Neural cell (in vitro differentiated cells): ENCODE measurements around the gene EIF2A. TPM values are rescaled to one million over a fixed set of nuclear protein-coding genes. Genes with fewer than 3 reads are reported as not detected.

ENCODE experiments used
- H2AFZ ChIP-seq: fragments of 200-600, 300-800 bp; sonication (generic), shearing (Covaris generic); 2 replicates; pipeline ENCODE4 v1.6.0; 2014; ENCODE audit warnings: low read depth, mild to moderate bottlenecking, antibody characterized with exemption, low read length, moderate library complexity
- H3F3A ChIP-seq: fragments of 200-600 bp; shearing (Covaris generic); 2 replicates; pipeline ENCODE4 v1.6.1; 2016; ENCODE audit warnings: mild to moderate bottlenecking, moderate library complexity, mixed read lengths, antibody characterized with exemption, low read length; ENCODE audit not compliant: insufficient read depth, poor library complexity, severe bottlenecking
- H3K27ac ChIP-seq: fragments of 200-600, 300-800 bp; sonication (generic), shearing (Covaris generic); 2 replicates; pipeline ENCODE4 v1.5.1; 2014; ENCODE audit warnings: mild to moderate bottlenecking, low read length, moderate library complexity
- H3K27me3 ChIP-seq: fragments of 300-800, 200-600 bp; sonication (generic), shearing (Covaris generic); 2 replicates; pipeline ENCODE4 v1.6.0; 2014; ENCODE audit warnings: mild to moderate bottlenecking, low read depth, low read length, moderate library complexity; ENCODE audit not compliant: insufficient read depth
- H3K36me3 ChIP-seq: fragments of 300-800, 200-600 bp; sonication (generic), shearing (Covaris generic); 2 replicates; pipeline ENCODE4 v1.5.1; 2014; ENCODE audit warnings: mild to moderate bottlenecking, antibody characterized with exemption, low read length, moderate library complexity; ENCODE audit not compliant: insufficient read depth
- H3K4me2 ChIP-seq: fragments of 300-800, 200-600 bp; sonication (generic), shearing (Covaris generic); 2 replicates; pipeline ENCODE4 v1.6.0; 2014; ENCODE audit warnings: mild to moderate bottlenecking, low read length
- H3K4me3 ChIP-seq: fragments of 300-800, 200-600 bp; sonication (generic), shearing (Covaris generic); 2 replicates; pipeline ENCODE4 v1.5.1; 2014; ENCODE audit warnings: mild to moderate bottlenecking, low read length, moderate library complexity
- H3K79me2 ChIP-seq: fragments of 200-600 bp; shearing (Covaris generic); replicated peaks from 2 replicates; pipeline ENCODE4 v1.6.0; 2014; ENCODE audit warnings: mild to moderate bottlenecking, low read length, moderate library complexity; ENCODE audit not compliant: insufficient read depth
- H3K9ac ChIP-seq: fragments of 300-800, 200-600 bp; sonication (generic), shearing (Covaris generic); 2 replicates; pipeline ENCODE4 v1.6.1; 2016; ENCODE audit warnings: mild to moderate bottlenecking, low read length, mixed read lengths
- H3K9me2 ChIP-seq: fragments of 200-600 bp; shearing (Covaris generic); 2 replicates; pipeline ENCODE4 v1.6.1; 2016; ENCODE audit warnings: mild to moderate bottlenecking, low read length, mixed read lengths; ENCODE audit not compliant: insufficient read depth
- H3K9me3 ChIP-seq: fragments of 200-600, 300-800 bp; sonication (generic), shearing (Covaris generic); 2 replicates; pipeline ENCODE4 v1.6.1; 2016; ENCODE audit warnings: mild to moderate bottlenecking, mixed run types, low read length, moderate library complexity, mixed read lengths
- H4K20me1 ChIP-seq: fragments of 200-600 bp; shearing (Covaris generic); 2 replicates; pipeline ENCODE4 v1.6.1; 2016; ENCODE audit warnings: mild to moderate bottlenecking, mixed run types; ENCODE audit not compliant: insufficient read depth
- EP300 ChIP-seq: fragments of 450-650 bp; conservative IDR thresholded peaks from 2 replicates; pipeline ENCODE4 v1.6.1; 2014; ENCODE audit warnings: antibody characterized with exemption, mild to moderate bottlenecking, moderate library complexity; ENCODE audit not compliant: poor library complexity, severe bottlenecking
- EZH2 ChIP-seq: fragments of 200-600, 300-800 bp; shearing (Covaris generic), sonication (generic); IDR thresholded peaks from 2 replicates; pipeline ENCODE4 v1.6.1; 2014; ENCODE audit warnings: antibody characterized with exemption, low read length, borderline replicate concordance, mild to moderate bottlenecking; ENCODE audit not compliant: insufficient read depth, poor library complexity, severe bottlenecking
- MXI1 ChIP-seq: fragments of 450-650 bp; conservative IDR thresholded peaks from 2 replicates; pipeline ENCODE4 v1.6.1; 2014; ENCODE audit warnings: antibody characterized with exemption, mild to moderate bottlenecking; ENCODE audit not compliant: poor library complexity, severe bottlenecking
- POLR2AphosphoS5 ChIP-seq: IDR thresholded peaks from 2 replicates; pipeline ENCODE4 v1.6.1; 2012
- RAD21 ChIP-seq: fragments of 450-650 bp; conservative IDR thresholded peaks from 2 replicates; pipeline ENCODE4 v1.6.1; 2014; ENCODE audit warnings: antibody characterized with exemption, mild to moderate bottlenecking, moderate library complexity
- REST ChIP-seq: IDR thresholded peaks from 2 replicates; pipeline ENCODE4 v1.6.1; 2012; ENCODE audit warnings: borderline replicate concordance
- SMC3 ChIP-seq: fragments of 450-650 bp; conservative IDR thresholded peaks from 2 replicates; pipeline ENCODE4 v1.6.1; 2014; ENCODE audit warnings: antibody characterized with exemption, mild to moderate bottlenecking, moderate library complexity; ENCODE audit not compliant: poor library complexity
- TAF1 ChIP-seq: IDR thresholded peaks from 2 replicates; pipeline ENCODE4 v1.6.1; 2012; ENCODE audit warnings: low read depth
- polyA plus RNA-seq: library from polyadenylated mRNA; depleted of rRNA; stranded (reverse); fragments of >200 nt; gene quantifications from 2 replicates; pipeline ENCODE4 v1.2.3, GENCODE V29; 2014
- TF ChIP-seq, protein P1 (sequence below): fragments of 450-650 bp; IDR thresholded peaks from 2 replicates; pipeline ENCODE4 v1.5.1; 2014; ENCODE audit warnings: antibody characterized with exemption, mild to moderate bottlenecking, moderate library complexity; ENCODE audit not compliant: poor library complexity, severe bottlenecking

Gene EIF2A
- polyA plus RNA-seq, 1 donor from 2014 or later: 82.6 TPM

DNA sequence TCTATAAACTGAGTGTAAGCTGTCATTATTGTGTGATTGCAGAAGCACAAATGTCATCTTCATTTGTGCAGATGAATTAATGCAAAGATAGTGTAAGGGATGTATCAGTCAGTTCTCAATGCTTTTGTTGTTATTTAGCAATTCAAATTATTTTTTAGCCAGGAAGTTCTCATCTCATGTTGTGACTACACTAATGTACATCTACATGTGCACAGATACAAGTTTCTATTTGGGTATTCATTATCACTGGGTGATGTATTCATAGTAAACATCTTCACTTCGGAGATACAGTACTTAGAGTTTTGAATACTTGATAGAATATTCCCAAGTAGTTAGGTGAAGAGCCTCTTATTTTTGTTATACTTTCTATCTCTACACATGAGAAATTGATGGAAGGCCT, 11.1 kb downstream of the EIF2A start:
- no peaks in the 10 kb centered on the region for H3K27me3 ChIP-seq
- H3K9me2 ChIP-seq: no peaks in the 10 kb centered on the region
- H3K79me2 ChIP-seq: peaks cover 12% of the 10 kb centered on the region
- no peak overlapping the region for H3K9ac ChIP-seq
- H3K9me3 ChIP-seq: no peaks in the 10 kb centered on the region
- H4K20me1 ChIP-seq: no peaks in the 10 kb centered on the region
- H3K36me3 ChIP-seq: no peaks in the 10 kb centered on the region
- TF ChIP-seq SMC3 (no peak), EZH2 (no peak), MXI1 (no peak), RAD21 (no peak), REST (no peak), POLR2AphosphoS5 (no peak), EP300 (no peak), TAF1 (no peak)
- TF ChIP-seq, protein P1, sequence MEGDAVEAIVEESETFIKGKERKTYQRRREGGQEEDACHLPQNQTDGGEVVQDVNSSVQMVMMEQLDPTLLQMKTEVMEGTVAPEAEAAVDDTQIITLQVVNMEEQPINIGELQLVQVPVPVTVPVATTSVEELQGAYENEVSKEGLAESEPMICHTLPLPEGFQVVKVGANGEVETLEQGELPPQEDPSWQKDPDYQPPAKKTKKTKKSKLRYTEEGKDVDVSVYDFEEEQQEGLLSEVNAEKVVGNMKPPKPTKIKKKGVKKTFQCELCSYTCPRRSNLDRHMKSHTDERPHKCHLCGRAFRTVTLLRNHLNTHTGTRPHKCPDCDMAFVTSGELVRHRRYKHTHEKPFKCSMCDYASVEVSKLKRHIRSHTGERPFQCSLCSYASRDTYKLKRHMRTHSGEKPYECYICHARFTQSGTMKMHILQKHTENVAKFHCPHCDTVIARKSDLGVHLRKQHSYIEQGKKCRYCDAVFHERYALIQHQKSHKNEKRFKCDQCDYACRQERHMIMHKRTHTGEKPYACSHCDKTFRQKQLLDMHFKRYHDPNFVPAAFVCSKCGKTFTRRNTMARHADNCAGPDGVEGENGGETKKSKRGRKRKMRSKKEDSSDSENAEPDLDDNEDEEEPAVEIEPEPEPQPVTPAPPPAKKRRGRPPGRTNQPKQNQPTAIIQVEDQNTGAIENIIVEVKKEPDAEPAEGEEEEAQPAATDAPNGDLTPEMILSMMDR: no peak
- H2AFZ ChIP-seq: no peak overlapping the region
- H3K4me3 ChIP-seq: no peak overlapping the region
- H3F3A ChIP-seq: no peaks in the 10 kb centered on the region
- H3K27ac ChIP-seq: no peak overlapping the region
- H3K4me2 ChIP-seq: no peak overlapping the region

DNA sequence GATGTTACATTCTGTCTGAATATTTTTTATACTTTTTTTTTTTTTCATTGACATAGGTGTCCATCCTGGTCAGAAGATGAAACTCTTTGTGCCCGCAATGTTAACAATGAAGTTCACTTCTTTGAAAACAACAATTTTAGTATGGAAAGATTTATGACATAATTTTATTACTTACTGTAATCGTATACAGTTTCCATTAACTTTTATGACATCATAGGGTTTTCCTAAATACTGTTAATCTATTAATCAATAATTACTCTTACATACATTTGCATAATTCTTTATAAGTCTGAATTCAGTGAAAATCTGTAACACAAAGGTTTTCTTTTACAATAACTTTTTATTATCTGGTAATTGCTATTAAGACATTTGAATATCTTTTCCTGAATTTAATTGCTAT, 17.7 kb downstream of the EIF2A start:
- Histone ChIP-seq H3K9me2 (no peaks in the 10 kb centered on the region), H4K20me1 (no peaks in the 10 kb centered on the region), H3K27me3 (no peaks in the 10 kb centered on the region), H3K27ac (no peak overlapping the region), H3K36me3 (peaks cover 8% of the 10 kb centered on the region), H2AFZ (no peak overlapping the region), H3K4me3 (no peak overlapping the region), H3K4me2 (no peak overlapping the region), H3K9me3 (no peaks in the 10 kb centered on the region), H3K79me2 (peaks cover 4% of the 10 kb centered on the region), H3K9ac (no peak overlapping the region), H3F3A (no peaks in the 10 kb centered on the region)
- no peak for TF ChIP-seq EP300
- no peak for TF ChIP-seq RAD21
- TF ChIP-seq MXI1: no peak
- TF ChIP-seq, protein P1: no peak
- TF ChIP-seq POLR2AphosphoS5: no peak
- TF ChIP-seq EZH2: no peak
- TF ChIP-seq REST: no peak
- TF ChIP-seq TAF1: no peak
- TF ChIP-seq SMC3: no peak
